ENCODE results near the gene SMYD3.

- TF ChIP-seq CTCF (IDR thresholded peaks at IDR 0.05) = no peak
- no peak for TF ChIP-seq POLR2A (IDR thresholded peaks at IDR 0.05)
Measured at GRCh38 chr1:246503341-246503740, 3.7 kb downstream of the SMYD3 start.
